A172 (cell line): Measurements from ENCODE around the gene TTC16. TPM values are rescaled to one million over a fixed set of nuclear protein-coding genes. Genes with fewer than 3 reads are reported as not detected.
"Not testable (repeated sequence)": the region's sequence is repeated elsewhere in the genome, so short reads cannot be mapped to it uniquely, and the experiment has no call there.

Source experiments
- DNase-seq: peaks from one replicate; pipeline ENCODE4 v3.0.0-alpha.2; 2015; ENCODE audit warnings: low spot score
- total RNA-seq: library from RNA; depleted of rRNA; stranded (reverse); fragments of >200 nt; shearing (Covaris generic); gene quantifications from 2 replicates; pipeline ENCODE4 v1.2.3, GENCODE V29; 2014

The TTC16 gene
- total RNA-seq, 1 experiment from 2014 or later: 0.05 TPM

- no peak for DNase-seq
Measured at GRCh38 chr9:127741831-127742434, 26.1 kb downstream of the TTC16 start.

GRCh38 chr9:127742435-127743088 is 26.7 kb downstream of the TTC16 start:
- no peak for DNase-seq

- no peak for DNase-seq
Measured at GRCh38 chr9:127744398-127745110, 28.7 kb downstream of the TTC16 start.

- DNase-seq: no peak
Measured at GRCh38 chr9:127746959-127747569, 31.2 kb downstream of the TTC16 start.

- DNase-seq: no peak
Measured at GRCh38 chr9:127749090-127749787, 33.4 kb downstream of the TTC16 start.

GRCh38 chr9:127751269-127752054 is 35.6 kb downstream of the TTC16 start:
- no peak for DNase-seq

GRCh38 chr9:127753148-127753547 is 37.3 kb downstream of the TTC16 start:
- no peak for DNase-seq

GRCh38 chr9:127753622-127754021 is 37.7 kb downstream of the TTC16 start:
- no peak for DNase-seq

- DNase-seq: no peak
Measured at GRCh38 chr9:127754099-127755060, 38.5 kb downstream of the TTC16 start.

GRCh38 chr9:127755061-127756060 is 39.5 kb downstream of the TTC16 start:
- DNase-seq: no peak

GRCh38 chr9:127756233-127756632 is 40.4 kb downstream of the TTC16 start:
- no peak for DNase-seq

GRCh38 chr9:127756776-127757175 is 40.9 kb downstream of the TTC16 start:
- not testable (repeated sequence) for DNase-seq

- DNase-seq: no peak
Measured at GRCh38 chr9:127758843-127759242, 43.0 kb downstream of the TTC16 start.

GRCh38 chr9:127761061-127761460 is 45.2 kb downstream of the TTC16 start:
- no peak for DNase-seq

- DNase-seq: no peak
Measured at GRCh38 chr9:127761491-127761956, 45.6 kb downstream of the TTC16 start.

GRCh38 chr9:127762111-127762676 is 46.3 kb downstream of the TTC16 start:
- no peak for DNase-seq

- DNase-seq: peak; percentile 29
Measured at GRCh38 chr9:127763918-127764384, 48.1 kb downstream of the TTC16 start.

GRCh38 chr9:127765418-127765817 is 49.5 kb downstream of the TTC16 start:
- DNase-seq: no peak
